Measurements from ENCODE around the gene CDH20. TPM values are rescaled to one million over a fixed set of nuclear protein-coding genes. Genes with fewer than 3 reads are reported as not detected.

The CDH20 gene
- total RNA-seq, 1 donor from 2014 or later, result not detected

GRCh38 chr18:61323951-61324350 lies 9.3 kb upstream of the CDH20 start:
- no peak for DNase-seq (ENCODE audit: extremely low spot score in 2 of 2)
- no peaks in the 10 kb centered on the region for H3K27me3 ChIP-seq
- no peak overlapping the region for H3K4me3 ChIP-seq
- H3K36me3 ChIP-seq, result no peaks in the 10 kb centered on the region
- H3K4me1 ChIP-seq, result no peaks in the 10 kb centered on the region
- H3K27ac ChIP-seq, result no peak overlapping the region
- H3K9me3 ChIP-seq, result no peaks in the 10 kb centered on the region
- intact Hi-C loops (cut with DNase I), result no loop called here
- no peak for TF ChIP-seq CTCF (IDR thresholded peaks at IDR 0.05)
- TF ChIP-seq POLR2AphosphoS5 (IDR thresholded peaks at IDR 0.05; ENCODE audit: insufficient read depth in 1 of 2, low read depth in 1 of 2), result no peak
- no peak for TF ChIP-seq POLR2A (IDR thresholded peaks at IDR 0.05)

- Histone ChIP-seq H3K4me3 (no peak overlapping the region), H3K27me3 (no peaks in the 10 kb centered on the region), H3K36me3 (no peaks in the 10 kb centered on the region), H3K4me1 (no peaks in the 10 kb centered on the region), H3K9me3 (no peaks in the 10 kb centered on the region), H3K27ac (no peak overlapping the region)
- TF ChIP-seq POLR2AphosphoS5 (IDR thresholded peaks at IDR 0.05; ENCODE audit: insufficient read depth in 1 of 2, low read depth in 1 of 2) (no peak), POLR2A (IDR thresholded peaks at IDR 0.05) (no peak), CTCF (IDR thresholded peaks at IDR 0.05) (no peak)
- DNase-seq (ENCODE audit: extremely low spot score in 2 of 2), result no peak
- intact Hi-C loops (cut with DNase I), result no loop called here
Observed at GRCh38 chr18:61326407-61326806, 6.8 kb upstream of the CDH20 start.

GRCh38 chr18:61329398-61329797 lies 3.8 kb upstream of the CDH20 start:
- Histone ChIP-seq H3K27ac (no peak overlapping the region), H3K27me3 (no peaks in the 10 kb centered on the region), H3K4me3 (no peak overlapping the region), H3K9me3 (no peaks in the 10 kb centered on the region), H3K36me3 (no peaks in the 10 kb centered on the region), H3K4me1 (peaks cover 14% of the 10 kb centered on the region)
- no peak for DNase-seq (ENCODE audit: extremely low spot score in 2 of 2)
- intact Hi-C loops (cut with DNase I), result no loop called here
- TF ChIP-seq POLR2A (IDR thresholded peaks at IDR 0.05) (no peak), CTCF (IDR thresholded peaks at IDR 0.05) (no peak), POLR2AphosphoS5 (IDR thresholded peaks at IDR 0.05; ENCODE audit: insufficient read depth in 1 of 2, low read depth in 1 of 2) (no peak)

GRCh38 chr18:61331051-61331450 lies 2.2 kb upstream of the CDH20 start:
- no peaks in the 10 kb centered on the region for H3K9me3 ChIP-seq
- no peaks in the 10 kb centered on the region for H3K36me3 ChIP-seq
- no peak for DNase-seq (ENCODE audit: extremely low spot score in 2 of 2)
- peaks cover 16% of the 10 kb centered on the region for H3K4me1 ChIP-seq
- intact Hi-C loops (cut with DNase I), result no loop called here
- H3K4me3 ChIP-seq, result no peak overlapping the region
- H3K27ac ChIP-seq, result no peak overlapping the region
- H3K27me3 ChIP-seq, result no peaks in the 10 kb centered on the region
- TF ChIP-seq CTCF (IDR thresholded peaks at IDR 0.05), result no peak
- no peak for TF ChIP-seq POLR2AphosphoS5 (IDR thresholded peaks at IDR 0.05; ENCODE audit: insufficient read depth in 1 of 2, low read depth in 1 of 2)
- TF ChIP-seq POLR2A (IDR thresholded peaks at IDR 0.05), result no peak

- no peak for TF ChIP-seq POLR2A (IDR thresholded peaks at IDR 0.05)
- TF ChIP-seq CTCF (IDR thresholded peaks at IDR 0.05), result no peak
- no peak for TF ChIP-seq POLR2AphosphoS5 (IDR thresholded peaks at IDR 0.05; ENCODE audit: insufficient read depth in 1 of 2, low read depth in 1 of 2)
- intact Hi-C loops (cut with DNase I), result no loop called here
- Histone ChIP-seq H3K27me3 (no peaks in the 10 kb centered on the region), H3K9me3 (no peaks in the 10 kb centered on the region), H3K36me3 (no peaks in the 10 kb centered on the region), H3K4me3 (peak overlapping the region; percentile 16 to 22), H3K4me1 (peaks cover 16% of the 10 kb centered on the region), H3K27ac (no peak overlapping the region)
- DNase-seq (ENCODE audit: extremely low spot score in 2 of 2), result no peak
Observed at GRCh38 chr18:61333746-61334490, 688 bp downstream of the CDH20 start.

Data from vagina (tissue), 2 donors.